Activated CD4-positive, CD25-positive, alpha-beta regulatory T cell treated with anti-CD3 and anti-CD28 coated beads, Interleukin-2, amount 50 U/mL, for 16 hours (primary cell): ENCODE data around the gene CEACAM16.
A peak's percentile ranks its signal among the peaks of the same experiment; 100 is the strongest.
"Not testable (repeated sequence)": the region's sequence is repeated elsewhere in the genome, so short reads cannot be mapped to it uniquely, and the experiment has no call there.

ENCODE experiments used
- DNase-seq: peaks from one replicate; pipeline ENCODE4 v3.0.0-alpha.2; 2020; ENCODE audit warnings: low read depth, low spot score

The CEACAM16 gene

GRCh38 chr19:44677019-44677811 is 21.7 kb upstream of the CEACAM16 start:
- DNase-seq, result no peak

GRCh38 chr19:44680536-44680935 is 18.4 kb upstream of the CEACAM16 start:
- no peak for DNase-seq

- no peak for DNase-seq
Measured at GRCh38 chr19:44681992-44682790, 16.8 kb upstream of the CEACAM16 start.

- no peak for DNase-seq
Measured at GRCh38 chr19:44682807-44683206, 16.1 kb upstream of the CEACAM16 start.

- DNase-seq, result no peak
Measured at GRCh38 chr19:44683434-44684210, 15.3 kb upstream of the CEACAM16 start.

GRCh38 chr19:44684396-44684795 is 14.6 kb upstream of the CEACAM16 start:
- not testable (repeated sequence) for DNase-seq

GRCh38 chr19:44684892-44685863 is 13.8 kb upstream of the CEACAM16 start:
- DNase-seq, result no peak

GRCh38 chr19:44685877-44686276 is 13.1 kb upstream of the CEACAM16 start:
- DNase-seq, result no peak

- no peak for DNase-seq
Measured at GRCh38 chr19:44686896-44687295, 12.1 kb upstream of the CEACAM16 start.

GRCh38 chr19:44687888-44688287 is 11.1 kb upstream of the CEACAM16 start:
- no peak for DNase-seq

- peak; percentile 47 for DNase-seq
Measured at GRCh38 chr19:44689290-44690130, 9.4 kb upstream of the CEACAM16 start.

GRCh38 chr19:44690131-44690440 is 8.9 kb upstream of the CEACAM16 start:
- DNase-seq, result no peak

- DNase-seq, result no peak
Measured at GRCh38 chr19:44692379-44692721, 6.6 kb upstream of the CEACAM16 start.

- DNase-seq, result no peak
Measured at GRCh38 chr19:44694184-44694579, 4.8 kb upstream of the CEACAM16 start.

GRCh38 chr19:44696939-44697669 is 1.8 kb upstream of the CEACAM16 start:
- DNase-seq, result no peak

GRCh38 chr19:44697670-44698034 is 1.3 kb upstream of the CEACAM16 start:
- no peak for DNase-seq

GRCh38 chr19:44700547-44700946 is 1.6 kb downstream of the CEACAM16 start:
- DNase-seq, result no peak

- no peak for DNase-seq
Measured at GRCh38 chr19:44701228-44701627, 2.3 kb downstream of the CEACAM16 start.

- DNase-seq, result no peak
Measured at GRCh38 chr19:44702551-44703176, 3.7 kb downstream of the CEACAM16 start.
